Suprapubic skin (tissue), 3 donors: ENCODE results near the gene HDGFL1.

ENCODE experiments used
- POLR2AphosphoS5 ChIP-seq, 3 donors: sonication (generic); formaldehyde crosslinking; IDR thresholded peaks; one replicate each; pipeline ENCODE4 v1.6.1; 2017; ENCODE audit warnings: antibody characterized with exemption in 3 of 3
- TF ChIP-seq, protein P1 (sequence below), 2 donors: fragments of 200-600 bp in 1 of 2; fragments of 450-650 bp in 1 of 2; sonication (generic) in 1 of 2; IDR thresholded peaks; one replicate each; pipeline ENCODE4 v1.5.1; 2016 to 2019; ENCODE audit warnings: antibody characterized with exemption in 2 of 2, mild to moderate bottlenecking in 1 of 2, moderate library complexity in 1 of 2

DNA sequence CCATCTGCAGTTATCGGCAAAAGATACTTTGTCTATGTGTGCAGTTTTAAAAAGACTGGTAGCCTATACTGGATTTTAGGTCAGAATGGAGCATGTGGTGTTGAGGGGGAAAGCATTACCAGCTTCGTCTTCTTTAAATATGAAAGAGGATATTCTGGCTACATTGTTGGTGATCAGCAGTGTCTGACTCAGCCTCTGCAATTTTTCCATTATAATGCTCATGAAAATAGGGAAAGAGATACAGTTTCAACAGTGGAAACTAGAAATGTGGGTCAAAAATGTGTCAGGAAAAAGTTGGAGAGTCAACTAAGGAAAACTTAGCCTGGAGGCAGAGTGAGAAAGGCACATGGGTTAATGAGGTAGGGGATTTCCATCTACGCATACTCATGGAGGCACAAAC, 45.2 kb downstream of the HDGFL1 start:
- TF ChIP-seq, protein P1, sequence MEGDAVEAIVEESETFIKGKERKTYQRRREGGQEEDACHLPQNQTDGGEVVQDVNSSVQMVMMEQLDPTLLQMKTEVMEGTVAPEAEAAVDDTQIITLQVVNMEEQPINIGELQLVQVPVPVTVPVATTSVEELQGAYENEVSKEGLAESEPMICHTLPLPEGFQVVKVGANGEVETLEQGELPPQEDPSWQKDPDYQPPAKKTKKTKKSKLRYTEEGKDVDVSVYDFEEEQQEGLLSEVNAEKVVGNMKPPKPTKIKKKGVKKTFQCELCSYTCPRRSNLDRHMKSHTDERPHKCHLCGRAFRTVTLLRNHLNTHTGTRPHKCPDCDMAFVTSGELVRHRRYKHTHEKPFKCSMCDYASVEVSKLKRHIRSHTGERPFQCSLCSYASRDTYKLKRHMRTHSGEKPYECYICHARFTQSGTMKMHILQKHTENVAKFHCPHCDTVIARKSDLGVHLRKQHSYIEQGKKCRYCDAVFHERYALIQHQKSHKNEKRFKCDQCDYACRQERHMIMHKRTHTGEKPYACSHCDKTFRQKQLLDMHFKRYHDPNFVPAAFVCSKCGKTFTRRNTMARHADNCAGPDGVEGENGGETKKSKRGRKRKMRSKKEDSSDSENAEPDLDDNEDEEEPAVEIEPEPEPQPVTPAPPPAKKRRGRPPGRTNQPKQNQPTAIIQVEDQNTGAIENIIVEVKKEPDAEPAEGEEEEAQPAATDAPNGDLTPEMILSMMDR (IDR thresholded peaks at IDR 0.05), result no peak
- no peak for TF ChIP-seq POLR2AphosphoS5 (IDR thresholded peaks at IDR 0.05)
